Measurements from ENCODE around the gene NDFIP2. TPM values are rescaled to one million over a fixed set of nuclear protein-coding genes. Genes with fewer than 3 reads are reported as not detected.

Gene NDFIP2
- total RNA-seq, 1 experiment from 2014 or later = 31.0 TPM

DNA sequence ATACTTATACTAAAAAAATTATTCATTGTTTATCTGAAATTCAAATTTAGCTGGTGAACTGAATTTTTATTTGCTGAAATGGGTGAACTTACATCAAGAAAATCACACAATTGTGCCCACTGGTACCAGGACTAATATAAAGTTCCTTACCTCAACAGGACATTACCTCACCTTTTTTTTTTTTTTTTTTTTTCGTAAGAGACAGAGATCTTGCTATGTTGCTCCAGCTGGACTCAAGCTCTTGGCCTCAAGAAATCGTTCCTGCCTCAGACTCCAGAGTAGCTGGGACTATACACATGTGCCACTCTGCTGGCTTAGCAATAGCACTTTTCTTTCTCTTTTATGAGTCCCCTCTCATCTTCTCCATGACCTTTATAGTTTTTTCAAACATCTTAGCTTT lies 22.5 kb upstream of the NDFIP2 start:
- H3K79me2 ChIP-seq (ENCODE audit: insufficient read depth, low read length) = no peaks in the 10 kb centered on the region
- no peaks in the 10 kb centered on the region for H3K4me1 ChIP-seq (ENCODE audit: insufficient read depth, low read length)
- H2BK20ac ChIP-seq (ENCODE audit: low read depth, low read length, poor library complexity, severe bottlenecking) = no peak overlapping the region
- no peaks in the 10 kb centered on the region for H4K20me1 ChIP-seq (ENCODE audit: control insufficient read depth, insufficient read depth, insufficient read length)
- H2BK120ac ChIP-seq (ENCODE audit: low read depth, low read length, poor library complexity, severe bottlenecking) = no peak overlapping the region
- no peak overlapping the region for H3T11ph ChIP-seq (ENCODE audit: low read length)
- no peak overlapping the region for H3K27ac ChIP-seq (ENCODE audit: insufficient read length, low read depth, low read length)
- Mint-ChIP-seq H3K36me3 (ENCODE audit: insufficient read depth in 1 of 3, low read depth in 3 of 3) (no peaks in the 10 kb centered on the region), H3K27ac (no peak overlapping the region), H3K27me3 (ENCODE audit: low read depth) (no peaks in the 10 kb centered on the region), H3K4me1 (no peaks in the 10 kb centered on the region), H3K4me3 (no peak overlapping the region), H3K9me3 (no peaks in the 10 kb centered on the region)
- H3K9me3 ChIP-seq (ENCODE audit: control insufficient read depth, low read depth, low read length) = no peaks in the 10 kb centered on the region
- H4K8ac ChIP-seq (replicated peaks; ENCODE audit: insufficient read length, low read depth, low read length) = no peak overlapping the region
- H2AFZ ChIP-seq (ENCODE audit: low read length) = no peak overlapping the region
- no peaks in the 10 kb centered on the region for H3K27me3 ChIP-seq (ENCODE audit: insufficient read depth, low read length)
- TF ChIP-seq, protein P1, sequence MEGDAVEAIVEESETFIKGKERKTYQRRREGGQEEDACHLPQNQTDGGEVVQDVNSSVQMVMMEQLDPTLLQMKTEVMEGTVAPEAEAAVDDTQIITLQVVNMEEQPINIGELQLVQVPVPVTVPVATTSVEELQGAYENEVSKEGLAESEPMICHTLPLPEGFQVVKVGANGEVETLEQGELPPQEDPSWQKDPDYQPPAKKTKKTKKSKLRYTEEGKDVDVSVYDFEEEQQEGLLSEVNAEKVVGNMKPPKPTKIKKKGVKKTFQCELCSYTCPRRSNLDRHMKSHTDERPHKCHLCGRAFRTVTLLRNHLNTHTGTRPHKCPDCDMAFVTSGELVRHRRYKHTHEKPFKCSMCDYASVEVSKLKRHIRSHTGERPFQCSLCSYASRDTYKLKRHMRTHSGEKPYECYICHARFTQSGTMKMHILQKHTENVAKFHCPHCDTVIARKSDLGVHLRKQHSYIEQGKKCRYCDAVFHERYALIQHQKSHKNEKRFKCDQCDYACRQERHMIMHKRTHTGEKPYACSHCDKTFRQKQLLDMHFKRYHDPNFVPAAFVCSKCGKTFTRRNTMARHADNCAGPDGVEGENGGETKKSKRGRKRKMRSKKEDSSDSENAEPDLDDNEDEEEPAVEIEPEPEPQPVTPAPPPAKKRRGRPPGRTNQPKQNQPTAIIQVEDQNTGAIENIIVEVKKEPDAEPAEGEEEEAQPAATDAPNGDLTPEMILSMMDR (conservative IDR thresholded peaks at IDR 0.05) = no peak
- no peak overlapping the region for H4K5ac ChIP-seq (ENCODE audit: insufficient read length, low read depth, low read length)
- no peak overlapping the region for H2BK12ac ChIP-seq (ENCODE audit: insufficient read length, low read depth, low read length)
- no peak overlapping the region for H2AK5ac ChIP-seq (ENCODE audit: insufficient read length, low read length)
- H3K23me2 ChIP-seq (ENCODE audit: insufficient read length, low read depth, low read length, poor library complexity, severe bottlenecking) = no peaks in the 10 kb centered on the region
- DNase-seq = no peak
- no peak overlapping the region for H2BK5ac ChIP-seq (ENCODE audit: insufficient read length, low read length)
- H3K9ac ChIP-seq (ENCODE audit: extremely low read depth, insufficient read length, low read length) = no peak overlapping the region
- H2BK15ac ChIP-seq (ENCODE audit: low read depth, low read length) = no peak overlapping the region
- no CpG with 5 or more reads among the region's 2 CpGs for WGBS (ENCODE audit: extremely low coverage, insufficient read length, low lambda C conversion rate)
- no peak overlapping the region for H3K4me2 ChIP-seq (ENCODE audit: insufficient read depth, insufficient read length, low read length)
- no peak overlapping the region for H3K18ac ChIP-seq (ENCODE audit: insufficient read length, low read depth, low read length)
- no peak overlapping the region for H3K4ac ChIP-seq (ENCODE audit: low read depth, low read length)
- no peaks in the 10 kb centered on the region for H3K79me1 ChIP-seq (ENCODE audit: insufficient read depth, low read depth, low read length, poor library complexity, severe bottlenecking)
- no peak overlapping the region for H4K91ac ChIP-seq (ENCODE audit: insufficient read length, low read depth, low read length)
- no peak overlapping the region for H3K56ac ChIP-seq (ENCODE audit: insufficient read length, low read depth, low read length)
- H3K14ac ChIP-seq (ENCODE audit: insufficient read depth, low read length) = no peak overlapping the region
- H3K23ac ChIP-seq (ENCODE audit: insufficient read length, low read depth, low read length) = no peak overlapping the region

All from H9 (cell line).